HUES48 (cell line): ENCODE measurements around the gene KCNC1.

Experiments used
- H3K27ac ChIP-seq: one replicate; pipeline ENCODE4 v1.7.0; 2013; ENCODE audit warnings: low read depth, low read length, inconsistent platforms
- H3K27me3 ChIP-seq: 2 replicates; pipeline ENCODE4 v1.6.1; 2013; ENCODE audit warnings: mild to moderate bottlenecking, low read length; ENCODE audit not compliant: control insufficient read depth, insufficient read depth
- H3K36me3 ChIP-seq: 2 replicates; pipeline ENCODE4 v1.6.1; 2013; ENCODE audit warnings: low read length; ENCODE audit not compliant: control insufficient read depth, insufficient read depth
- H3K4me1 ChIP-seq: 2 replicates; pipeline ENCODE4 v1.6.1; 2013; ENCODE audit warnings: mild to moderate bottlenecking, low read length; ENCODE audit not compliant: control insufficient read depth, insufficient read depth
- H3K4me3 ChIP-seq: 2 replicates; pipeline ENCODE4 v1.5.1; 2013; ENCODE audit warnings: mild to moderate bottlenecking, low read depth, low read length
- H3K9ac ChIP-seq: 2 replicates; pipeline ENCODE4 v1.6.1; 2013; ENCODE audit warnings: mild to moderate bottlenecking, low read depth, low read length, moderate library complexity
- H3K9me3 ChIP-seq: 2 replicates; pipeline ENCODE4 v1.6.1; 2013; ENCODE audit warnings: low read length; ENCODE audit not compliant: control insufficient read depth, insufficient read depth

KCNC1 gene

GRCh38 chr11:17783878-17784277, 49.3 kb downstream of the KCNC1 start:
- H3K27ac ChIP-seq: no peak overlapping the region
- H3K9me3 ChIP-seq: no peaks in the 10 kb centered on the region

GRCh38 chr11:17786824-17787525, 52.4 kb downstream of the KCNC1 start:
- no peak overlapping the region for H3K27ac ChIP-seq

More at GRCh38 chr11:17783878-17784277, 49.3 kb downstream of the KCNC1 start:
- H3K9ac ChIP-seq: no peak overlapping the region
- H3K36me3 ChIP-seq: no peaks in the 10 kb centered on the region
- H3K27me3 ChIP-seq: no peaks in the 10 kb centered on the region
- H3K4me3 ChIP-seq: no peak overlapping the region
- H3K4me1 ChIP-seq: no peaks in the 10 kb centered on the region

GRCh38 chr11:17788084-17788483, 53.5 kb downstream of the KCNC1 start:
- no peak overlapping the region for H3K4me3 ChIP-seq
- no peaks in the 10 kb centered on the region for H3K36me3 ChIP-seq
- H3K9ac ChIP-seq: no peak overlapping the region
- H3K4me1 ChIP-seq: no peaks in the 10 kb centered on the region
- no peak overlapping the region for H3K27ac ChIP-seq
- H3K27me3 ChIP-seq: no peaks in the 10 kb centered on the region
- no peaks in the 10 kb centered on the region for H3K9me3 ChIP-seq

More at GRCh38 chr11:17786824-17787525, 52.4 kb downstream of the KCNC1 start:
- no peaks in the 10 kb centered on the region for H3K9me3 ChIP-seq
- no peaks in the 10 kb centered on the region for H3K27me3 ChIP-seq
- no peak overlapping the region for H3K4me3 ChIP-seq
- no peaks in the 10 kb centered on the region for H3K36me3 ChIP-seq
- no peak overlapping the region for H3K9ac ChIP-seq
- H3K4me1 ChIP-seq: no peaks in the 10 kb centered on the region

- no peak overlapping the region for H3K27ac ChIP-seq
- H3K27me3 ChIP-seq: no peaks in the 10 kb centered on the region
- no peaks in the 10 kb centered on the region for H3K36me3 ChIP-seq
- H3K4me1 ChIP-seq: no peaks in the 10 kb centered on the region
- no peak overlapping the region for H3K9ac ChIP-seq
- H3K4me3 ChIP-seq: no peak overlapping the region
- no peaks in the 10 kb centered on the region for H3K9me3 ChIP-seq
These were observed 55.9 kb downstream of the KCNC1 start for GRCh38 chr11:17790453-17790852.

- no peaks in the 10 kb centered on the region for H3K4me1 ChIP-seq
- no peak overlapping the region for H3K4me3 ChIP-seq
- H3K36me3 ChIP-seq: no peaks in the 10 kb centered on the region
- no peak overlapping the region for H3K9ac ChIP-seq
- H3K27me3 ChIP-seq: no peaks in the 10 kb centered on the region
- H3K9me3 ChIP-seq: no peaks in the 10 kb centered on the region
- H3K27ac ChIP-seq: no peak overlapping the region
These were observed 56.6 kb downstream of the KCNC1 start for GRCh38 chr11:17791144-17791543.

- no peaks in the 10 kb centered on the region for H3K36me3 ChIP-seq
- no peaks in the 10 kb centered on the region for H3K27me3 ChIP-seq
- no peaks in the 10 kb centered on the region for H3K9me3 ChIP-seq
- H3K4me3 ChIP-seq: no peak overlapping the region
- no peak overlapping the region for H3K27ac ChIP-seq
- H3K4me1 ChIP-seq: no peaks in the 10 kb centered on the region
- H3K9ac ChIP-seq: no peak overlapping the region
These were observed 57.6 kb downstream of the KCNC1 start for GRCh38 chr11:17792161-17792560.

GRCh38 chr11:17793642-17794170, 59.1 kb downstream of the KCNC1 start:
- no peaks in the 10 kb centered on the region for H3K27me3 ChIP-seq
- H3K36me3 ChIP-seq: no peaks in the 10 kb centered on the region
- no peak overlapping the region for H3K4me3 ChIP-seq
- no peak overlapping the region for H3K9ac ChIP-seq
- no peaks in the 10 kb centered on the region for H3K9me3 ChIP-seq
- no peak overlapping the region for H3K27ac ChIP-seq
- no peaks in the 10 kb centered on the region for H3K4me1 ChIP-seq

GRCh38 chr11:17794981-17795380, 60.4 kb downstream of the KCNC1 start:
- Histone ChIP-seq H3K9ac (no peak overlapping the region), H3K27me3 (no peaks in the 10 kb centered on the region), H3K4me1 (no peaks in the 10 kb centered on the region), H3K4me3 (no peak overlapping the region), H3K36me3 (no peaks in the 10 kb centered on the region), H3K27ac (no peak overlapping the region), H3K9me3 (no peaks in the 10 kb centered on the region)

GRCh38 chr11:17796154-17796553, 61.6 kb downstream of the KCNC1 start:
- no peaks in the 10 kb centered on the region for H3K36me3 ChIP-seq
- no peak overlapping the region for H3K4me3 ChIP-seq
- no peaks in the 10 kb centered on the region for H3K4me1 ChIP-seq
- H3K27ac ChIP-seq: no peak overlapping the region
- no peak overlapping the region for H3K9ac ChIP-seq
- H3K9me3 ChIP-seq: no peaks in the 10 kb centered on the region
- H3K27me3 ChIP-seq: no peaks in the 10 kb centered on the region

GRCh38 chr11:17798253-17798652, 63.7 kb downstream of the KCNC1 start:
- no peaks in the 10 kb centered on the region for H3K9me3 ChIP-seq
- no peak overlapping the region for H3K27ac ChIP-seq
- H3K4me3 ChIP-seq: no peak overlapping the region
- H3K27me3 ChIP-seq: no peaks in the 10 kb centered on the region
- peaks cover 11% of the 10 kb centered on the region for H3K4me1 ChIP-seq
- H3K9ac ChIP-seq: no peak overlapping the region
- no peaks in the 10 kb centered on the region for H3K36me3 ChIP-seq

GRCh38 chr11:17798716-17799115, 64.1 kb downstream of the KCNC1 start:
- peaks cover 11% of the 10 kb centered on the region for H3K4me1 ChIP-seq
- H3K36me3 ChIP-seq: no peaks in the 10 kb centered on the region
- H3K4me3 ChIP-seq: no peak overlapping the region
- no peaks in the 10 kb centered on the region for H3K27me3 ChIP-seq
- no peak overlapping the region for H3K9ac ChIP-seq
- H3K27ac ChIP-seq: no peak overlapping the region
- H3K9me3 ChIP-seq: no peaks in the 10 kb centered on the region
